Glutamatergic neuron (in vitro differentiated cells): ENCODE data around the gene GLDN. TPM values are rescaled to one million over a fixed set of nuclear protein-coding genes. Genes with fewer than 3 reads are reported as not detected.

ENCODE experiments used
- DNase-seq: peaks from one replicate; pipeline ENCODE4 v3.0.0; 2022
- H3K27ac Mint-ChIP-seq: one replicate; pipeline ENCODE4 v1.8.0; 2020; ENCODE audit warnings: mild to moderate bottlenecking, mixed read lengths, inconsistent platforms; ENCODE audit not compliant: unreplicated experiment
- H3K27me3 Mint-ChIP-seq: one replicate; pipeline ENCODE4 v1.8.0; 2020; ENCODE audit warnings: mild to moderate bottlenecking, moderate library complexity, mixed read lengths, inconsistent platforms; ENCODE audit not compliant: unreplicated experiment
- H3K36me3 Mint-ChIP-seq: one replicate; pipeline ENCODE4 v1.8.0; 2020; ENCODE audit warnings: mild to moderate bottlenecking, mixed read lengths, inconsistent platforms; ENCODE audit not compliant: unreplicated experiment
- H3K4me1 Mint-ChIP-seq: one replicate; pipeline ENCODE4 v1.8.0; 2020; ENCODE audit warnings: mild to moderate bottlenecking, low read depth, mixed read lengths, inconsistent platforms; ENCODE audit not compliant: unreplicated experiment
- H3K4me3 Mint-ChIP-seq: one replicate; pipeline ENCODE4 v1.8.0; 2020; ENCODE audit warnings: mild to moderate bottlenecking, mixed read lengths, inconsistent platforms; ENCODE audit not compliant: unreplicated experiment
- H3K9me3 Mint-ChIP-seq: one replicate; pipeline ENCODE4 v1.8.0; 2020; ENCODE audit warnings: mild to moderate bottlenecking, moderate library complexity, mixed read lengths, inconsistent platforms; ENCODE audit not compliant: unreplicated experiment
- total RNA-seq: library from RNA; stranded (reverse); fragmentation: NEBNext Ultra II Directional; extraction: Animal tissue kit (Norgen Biotek cat#: 25700); gene quantifications from one replicate; pipeline ENCODE4 v1.2.1, GENCODE V29; 2021; ENCODE audit not compliant: unreplicated experiment
- TF ChIP-seq, protein P1 (sequence below): fragments of 200-600 bp; sonication (generic); IDR thresholded peaks from one replicate; pipeline ENCODE4 v1.5.0; 2021; ENCODE audit not compliant: partially characterized antibody, unreplicated experiment

The GLDN gene
- total RNA-seq, 1 donor from 2014 or later: 0.56 TPM

DNA sequence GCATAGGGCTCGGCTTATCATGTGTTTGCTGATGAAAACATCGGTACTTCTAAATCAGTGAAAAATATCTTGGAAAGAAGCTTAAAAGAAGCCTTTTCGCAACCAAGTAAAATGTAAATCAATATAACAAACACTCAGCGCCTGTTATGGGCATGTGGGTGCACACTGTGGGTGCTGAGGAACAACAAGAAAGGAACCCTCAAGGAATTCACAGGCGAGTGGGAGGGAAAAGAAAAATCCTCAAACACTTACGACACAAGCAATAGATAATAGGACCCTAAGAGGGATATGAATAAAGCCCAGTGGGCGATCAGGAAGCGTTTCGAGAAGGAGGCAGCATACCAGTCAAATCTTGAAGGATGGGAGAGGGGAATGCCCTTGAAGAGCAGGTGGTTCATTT, 21.9 kb downstream of the GLDN start:
- no peak for DNase-seq
- H3K4me1 Mint-ChIP-seq: no peaks in the 10 kb centered on the region
- H3K27me3 Mint-ChIP-seq: no peaks in the 10 kb centered on the region
- peaks cover 2% of the 10 kb centered on the region for H3K9me3 Mint-ChIP-seq
- H3K36me3 Mint-ChIP-seq: no peaks in the 10 kb centered on the region
- TF ChIP-seq, protein P1, sequence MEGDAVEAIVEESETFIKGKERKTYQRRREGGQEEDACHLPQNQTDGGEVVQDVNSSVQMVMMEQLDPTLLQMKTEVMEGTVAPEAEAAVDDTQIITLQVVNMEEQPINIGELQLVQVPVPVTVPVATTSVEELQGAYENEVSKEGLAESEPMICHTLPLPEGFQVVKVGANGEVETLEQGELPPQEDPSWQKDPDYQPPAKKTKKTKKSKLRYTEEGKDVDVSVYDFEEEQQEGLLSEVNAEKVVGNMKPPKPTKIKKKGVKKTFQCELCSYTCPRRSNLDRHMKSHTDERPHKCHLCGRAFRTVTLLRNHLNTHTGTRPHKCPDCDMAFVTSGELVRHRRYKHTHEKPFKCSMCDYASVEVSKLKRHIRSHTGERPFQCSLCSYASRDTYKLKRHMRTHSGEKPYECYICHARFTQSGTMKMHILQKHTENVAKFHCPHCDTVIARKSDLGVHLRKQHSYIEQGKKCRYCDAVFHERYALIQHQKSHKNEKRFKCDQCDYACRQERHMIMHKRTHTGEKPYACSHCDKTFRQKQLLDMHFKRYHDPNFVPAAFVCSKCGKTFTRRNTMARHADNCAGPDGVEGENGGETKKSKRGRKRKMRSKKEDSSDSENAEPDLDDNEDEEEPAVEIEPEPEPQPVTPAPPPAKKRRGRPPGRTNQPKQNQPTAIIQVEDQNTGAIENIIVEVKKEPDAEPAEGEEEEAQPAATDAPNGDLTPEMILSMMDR: no peak
- no peak overlapping the region for H3K27ac Mint-ChIP-seq
- no peak overlapping the region for H3K4me3 Mint-ChIP-seq

DNA sequence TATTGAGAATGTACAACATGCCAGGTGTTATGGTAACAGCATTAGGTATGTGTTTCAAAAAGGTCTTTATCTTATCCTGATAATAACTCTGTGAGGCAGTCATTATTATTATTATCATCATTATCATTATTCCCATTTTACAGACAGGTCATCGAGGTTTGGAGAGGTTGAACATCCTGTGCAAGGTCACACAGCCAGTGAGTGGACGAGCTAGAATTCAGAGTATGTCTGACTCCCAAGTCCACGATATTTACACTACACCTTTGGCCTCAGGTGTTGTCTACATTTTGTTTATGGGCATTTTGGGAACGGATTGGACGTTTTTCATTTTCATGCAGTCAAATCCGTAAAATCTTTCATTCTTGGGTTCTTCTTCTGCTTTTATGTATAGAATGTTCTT, 24.0 kb downstream of the GLDN start:
- no peaks in the 10 kb centered on the region for H3K4me1 Mint-ChIP-seq
- H3K9me3 Mint-ChIP-seq: peaks cover 2% of the 10 kb centered on the region
- no peak overlapping the region for H3K4me3 Mint-ChIP-seq
- H3K27ac Mint-ChIP-seq: no peak overlapping the region
- no peaks in the 10 kb centered on the region for H3K36me3 Mint-ChIP-seq
- TF ChIP-seq, protein P1: no peak
- no peaks in the 10 kb centered on the region for H3K27me3 Mint-ChIP-seq
- DNase-seq: no peak

DNA sequence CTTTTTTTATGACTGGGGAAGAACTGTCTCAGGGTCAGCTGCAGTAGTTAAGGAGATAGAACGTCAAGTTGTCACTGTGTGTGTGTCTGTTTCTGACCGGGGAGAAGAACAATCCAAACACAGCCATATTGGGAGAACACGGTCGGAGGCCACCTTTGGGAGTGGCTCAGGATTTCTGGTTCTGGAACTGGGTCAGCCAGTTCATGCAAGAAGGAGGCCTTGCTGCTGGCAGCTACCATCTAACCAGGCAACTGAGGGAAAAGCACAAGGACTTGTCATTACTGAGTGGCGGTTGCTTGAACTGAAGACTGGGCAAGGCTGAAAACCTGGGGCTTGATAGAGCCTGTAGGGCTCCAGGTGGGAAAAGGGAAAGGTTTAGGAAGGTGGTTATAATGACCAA, 24.6 kb downstream of the GLDN start:
- no peak overlapping the region for H3K27ac Mint-ChIP-seq
- TF ChIP-seq, protein P1: no peak
- no peak for DNase-seq
- H3K4me3 Mint-ChIP-seq: no peak overlapping the region
- H3K36me3 Mint-ChIP-seq: no peaks in the 10 kb centered on the region
- H3K9me3 Mint-ChIP-seq: peaks cover 2% of the 10 kb centered on the region
- H3K27me3 Mint-ChIP-seq: no peaks in the 10 kb centered on the region
- no peaks in the 10 kb centered on the region for H3K4me1 Mint-ChIP-seq

DNA sequence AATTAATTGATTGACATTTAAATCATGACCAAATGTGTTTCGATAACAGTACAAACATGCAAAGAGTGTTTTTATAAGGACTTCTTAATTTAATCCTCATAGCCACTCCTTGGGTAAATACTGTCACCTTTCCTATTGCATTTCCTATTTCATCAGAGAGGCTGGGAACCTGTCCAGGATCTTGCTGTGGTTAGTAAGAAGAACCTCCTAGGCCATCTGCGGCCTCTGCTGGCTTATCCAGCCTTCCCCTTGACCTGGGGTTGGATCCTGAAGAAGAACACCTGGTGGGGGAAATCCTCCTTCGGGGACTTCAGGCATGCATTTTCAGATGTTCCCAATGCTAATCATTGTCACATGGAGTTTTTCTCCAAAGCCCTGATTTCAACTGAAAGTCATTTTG, 25.5 kb downstream of the GLDN start:
- peaks cover 2% of the 10 kb centered on the region for H3K4me1 Mint-ChIP-seq
- no peaks in the 10 kb centered on the region for H3K36me3 Mint-ChIP-seq
- H3K9me3 Mint-ChIP-seq: peaks cover 2% of the 10 kb centered on the region
- H3K27ac Mint-ChIP-seq: no peak overlapping the region
- no peak overlapping the region for H3K4me3 Mint-ChIP-seq
- no peak for DNase-seq
- TF ChIP-seq, protein P1: no peak
- H3K27me3 Mint-ChIP-seq: no peaks in the 10 kb centered on the region

DNA sequence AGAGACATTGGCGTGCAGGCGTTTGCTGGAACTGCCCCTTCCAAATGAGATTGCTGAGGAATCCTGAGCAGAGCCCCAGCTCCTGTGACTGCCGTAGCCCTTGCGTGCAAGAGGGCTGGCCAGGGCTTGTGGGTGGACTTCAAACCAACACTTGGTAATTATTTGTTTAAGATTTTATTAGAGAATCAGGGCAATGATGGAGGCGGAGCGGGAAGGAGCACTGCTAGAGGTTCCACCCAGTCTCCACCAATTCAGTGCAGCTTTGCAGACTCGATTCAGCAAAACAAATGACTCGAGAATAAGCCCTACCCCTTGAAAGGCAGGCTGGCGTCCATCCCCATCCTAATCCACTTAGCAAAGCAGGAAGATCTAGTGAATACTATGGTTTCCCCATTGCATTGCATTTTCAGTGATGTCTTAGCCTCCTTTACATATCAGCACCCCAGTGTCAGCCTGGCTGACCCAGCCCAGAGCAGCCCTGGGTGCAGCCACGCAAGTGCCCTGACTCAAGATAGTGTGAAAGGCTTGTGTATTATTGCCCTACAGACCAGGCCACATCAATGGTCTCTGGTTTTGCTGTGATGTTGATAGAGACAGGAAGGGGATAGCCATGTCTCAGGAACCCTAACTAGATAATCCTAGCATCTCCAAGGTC, 26.0 kb downstream of the GLDN start:
- TF ChIP-seq, protein P1: no peak
- Mint-ChIP-seq H3K4me3 (no peak overlapping the region), H3K27me3 (no peaks in the 10 kb centered on the region), H3K36me3 (no peaks in the 10 kb centered on the region), H3K4me1 (peaks cover 2% of the 10 kb centered on the region), H3K27ac (no peak overlapping the region), H3K9me3 (peaks cover 2% of the 10 kb centered on the region)
- DNase-seq: no peak
